ACC112 (cell line): ENCODE data around the gene CCNE1.
"Not testable (repeated sequence)": the region's sequence is repeated elsewhere in the genome, so short reads cannot be mapped to it uniquely, and the experiment has no call there.

Experiments used
- H2AFZ ChIP-seq: fragments of 200-600 bp; sonication (generic); one replicate; pipeline ENCODE4 v1.6.0; 2017; ENCODE audit warnings: antibody characterized with exemption, low read length; ENCODE audit not compliant: unreplicated experiment
- H3K27ac ChIP-seq: fragments of 200-600 bp; sonication (generic); 2 replicates; pipeline ENCODE4 v1.5.1; 2014; ENCODE audit warnings: low read depth, mild to moderate bottlenecking, antibody characterized with exemption, low read length, moderate library complexity
- H3K27me3 ChIP-seq: fragments of 200-600 bp; sonication (generic); 2 replicates; pipeline ENCODE4 v1.6.1; 2014; ENCODE audit warnings: mild to moderate bottlenecking, antibody characterized with exemption, low read length, moderate library complexity, mixed read lengths; ENCODE audit not compliant: insufficient read depth
- H3K36me3 ChIP-seq: fragments of 200-600 bp; sonication (generic); 2 replicates; pipeline ENCODE4 v1.6.1; 2016; ENCODE audit warnings: mild to moderate bottlenecking, antibody characterized with exemption, low read length, moderate library complexity, mixed read lengths; ENCODE audit not compliant: insufficient read depth
- H3K4me1 ChIP-seq: fragments of 200-600 bp; sonication (generic); one replicate; pipeline ENCODE4 v1.6.1; 2016; ENCODE audit warnings: low read length, mixed read lengths; ENCODE audit not compliant: insufficient read depth, unreplicated experiment, control insufficient read depth
- H3K4me3 ChIP-seq: fragments of 200-600 bp; sonication (generic); 2 replicates; pipeline ENCODE4 v1.5.1; 2014; ENCODE audit warnings: mild to moderate bottlenecking, low read depth, low read length
- H3K79me2 ChIP-seq: fragments of 200-600 bp; sonication (generic); one replicate; pipeline ENCODE4 v1.6.0; 2016; ENCODE audit warnings: low read length; ENCODE audit not compliant: control insufficient read depth, unreplicated experiment, insufficient read depth

CCNE1 gene

DNA sequence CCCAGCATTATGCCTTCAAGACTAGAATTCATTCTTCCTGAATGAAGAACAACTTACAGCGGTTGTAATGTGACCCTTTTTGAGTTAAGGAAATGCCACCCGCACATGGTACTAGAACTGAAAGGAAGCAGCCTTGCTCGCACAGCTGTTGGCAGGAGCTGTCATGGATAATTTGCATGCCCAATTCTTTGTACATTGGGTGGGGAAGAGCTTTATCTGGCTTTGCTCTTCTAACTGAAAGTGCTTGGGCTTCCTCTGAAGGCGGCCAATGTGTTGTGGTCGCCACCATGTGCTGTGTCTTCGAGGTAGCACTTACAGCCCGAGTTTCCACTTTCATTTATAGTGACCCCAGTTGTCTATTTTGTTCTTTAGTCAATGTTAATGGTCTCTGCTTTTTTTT is 3.4 kb downstream of the CCNE1 start:
- H3K79me2 ChIP-seq, result no peaks in the 10 kb centered on the region
- H3K27ac ChIP-seq, result no peak overlapping the region
- no peak overlapping the region for H3K4me3 ChIP-seq
- H3K36me3 ChIP-seq, result peaks cover 3% of the 10 kb centered on the region; the same call in 1 of the 2 replicates
- H2AFZ ChIP-seq, result no peak overlapping the region
- no peaks in the 10 kb centered on the region for H3K27me3 ChIP-seq
- peaks cover 4% of the 10 kb centered on the region for H3K4me1 ChIP-seq

DNA sequence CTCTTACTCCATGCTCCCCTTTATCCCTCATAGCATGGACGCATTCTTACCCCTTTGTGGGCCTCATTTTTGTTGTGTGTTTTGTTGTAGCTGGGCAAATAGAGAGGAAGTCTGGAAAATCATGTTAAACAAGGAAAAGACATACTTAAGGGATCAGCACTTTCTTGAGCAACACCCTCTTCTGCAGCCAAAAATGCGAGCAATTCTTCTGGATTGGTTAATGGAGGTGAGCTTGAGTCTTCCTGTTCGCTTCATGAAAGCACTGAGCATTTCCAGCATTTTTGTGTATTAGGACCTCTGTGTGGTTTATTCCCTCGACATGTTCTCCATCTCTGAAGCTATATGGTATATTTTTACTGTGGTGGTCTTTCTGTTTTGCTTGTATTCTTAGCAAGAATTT is 5.5 kb downstream of the CCNE1 start:
- Histone ChIP-seq H3K4me3 (no peak overlapping the region), H2AFZ (no peak overlapping the region), H3K36me3 (peaks cover 3% of the 10 kb centered on the region; the same call in 1 of the 2 replicates), H3K79me2 (no peaks in the 10 kb centered on the region), H3K4me1 (no peaks in the 10 kb centered on the region), H3K27ac (no peak overlapping the region), H3K27me3 (no peaks in the 10 kb centered on the region)

DNA sequence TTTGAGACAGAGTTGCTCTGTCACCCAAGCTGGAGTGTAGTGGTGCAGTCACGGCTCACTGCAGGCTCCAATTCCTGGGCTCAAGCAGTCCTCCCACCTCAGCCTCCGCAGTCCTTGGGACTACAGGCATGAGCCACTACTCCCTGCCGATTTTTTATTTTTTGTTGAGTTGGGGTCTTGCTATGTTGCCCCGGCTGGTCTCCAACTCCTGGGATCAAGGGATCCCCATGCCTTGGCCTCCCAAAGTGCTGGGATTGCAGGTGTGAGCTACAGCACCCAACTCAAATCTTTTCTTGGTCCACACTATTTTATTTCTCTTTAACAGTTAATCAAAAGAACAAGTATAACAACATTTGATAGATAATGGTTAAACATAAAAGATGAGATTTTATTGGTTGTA is 7.5 kb downstream of the CCNE1 start:
- Histone ChIP-seq H2AFZ (no peak overlapping the region), H3K4me1 (no peaks in the 10 kb centered on the region), H3K79me2 (no peaks in the 10 kb centered on the region), H3K36me3 (peaks cover 3% of the 10 kb centered on the region; the same call in 1 of the 2 replicates), H3K27ac (no peak overlapping the region), H3K27me3 (no peaks in the 10 kb centered on the region), H3K4me3 (no peak overlapping the region)

DNA sequence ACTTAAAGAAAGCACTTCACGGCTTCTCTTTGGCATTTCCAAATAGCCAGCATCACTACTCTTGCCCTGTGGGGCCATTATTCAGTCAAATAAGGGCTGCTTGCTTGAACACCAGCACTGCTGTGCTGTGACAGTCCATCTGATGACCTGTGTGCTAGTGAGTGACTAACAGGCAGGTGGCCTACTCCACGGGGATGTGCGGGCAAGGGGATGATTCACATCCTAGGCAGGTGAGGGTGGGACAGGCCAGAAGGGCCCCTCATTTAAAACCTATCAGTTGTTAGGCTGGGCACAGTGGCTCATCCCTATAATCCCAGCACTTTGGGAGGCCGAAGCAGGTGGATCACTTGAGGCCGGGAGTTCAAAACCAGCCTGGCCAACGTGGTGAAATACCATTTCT is 8.2 kb downstream of the CCNE1 start:
- no peaks in the 10 kb centered on the region for H3K4me1 ChIP-seq
- no peak overlapping the region for H3K4me3 ChIP-seq
- H3K27me3 ChIP-seq, result no peaks in the 10 kb centered on the region
- peaks cover 3% of the 10 kb centered on the region; the same call in 1 of the 2 replicates for H3K36me3 ChIP-seq
- no peak overlapping the region for H3K27ac ChIP-seq
- no peaks in the 10 kb centered on the region for H3K79me2 ChIP-seq
- H2AFZ ChIP-seq, result no peak overlapping the region

DNA sequence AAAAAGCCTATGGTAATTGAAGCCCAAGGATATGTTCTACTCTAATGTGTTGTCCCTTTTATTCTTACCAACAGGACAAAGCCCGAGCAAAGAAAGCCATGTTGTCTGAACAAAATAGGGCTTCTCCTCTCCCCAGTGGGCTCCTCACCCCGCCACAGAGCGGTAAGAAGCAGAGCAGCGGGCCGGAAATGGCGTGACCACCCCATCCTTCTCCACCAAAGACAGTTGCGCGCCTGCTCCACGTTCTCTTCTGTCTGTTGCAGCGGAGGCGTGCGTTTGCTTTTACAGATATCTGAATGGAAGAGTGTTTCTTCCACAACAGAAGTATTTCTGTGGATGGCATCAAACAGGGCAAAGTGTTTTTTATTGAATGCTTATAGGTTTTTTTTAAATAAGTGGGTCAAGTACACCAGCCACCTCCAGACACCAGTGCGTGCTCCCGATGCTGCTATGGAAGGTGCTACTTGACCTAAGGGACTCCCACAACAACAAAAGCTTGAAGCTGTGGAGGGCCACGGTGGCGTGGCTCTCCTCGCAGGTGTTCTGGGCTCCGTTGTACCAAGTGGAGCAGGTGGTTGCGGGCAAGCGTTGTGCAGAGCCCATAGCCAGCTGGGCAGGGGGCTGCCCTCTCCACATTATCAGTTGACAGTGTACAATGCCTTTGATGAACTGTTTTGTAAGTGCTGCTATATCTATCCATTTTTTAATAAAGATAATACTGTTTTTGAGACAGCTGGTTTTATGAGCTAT is 12.0 kb downstream of the CCNE1 start:
- Histone ChIP-seq H3K4me3 (no peak overlapping the region), H2AFZ (no peak overlapping the region), H3K4me1 (no peaks in the 10 kb centered on the region), H3K79me2 (no peaks in the 10 kb centered on the region), H3K27me3 (no peaks in the 10 kb centered on the region), H3K36me3 (no peaks in the 10 kb centered on the region), H3K27ac (no peak overlapping the region)

DNA sequence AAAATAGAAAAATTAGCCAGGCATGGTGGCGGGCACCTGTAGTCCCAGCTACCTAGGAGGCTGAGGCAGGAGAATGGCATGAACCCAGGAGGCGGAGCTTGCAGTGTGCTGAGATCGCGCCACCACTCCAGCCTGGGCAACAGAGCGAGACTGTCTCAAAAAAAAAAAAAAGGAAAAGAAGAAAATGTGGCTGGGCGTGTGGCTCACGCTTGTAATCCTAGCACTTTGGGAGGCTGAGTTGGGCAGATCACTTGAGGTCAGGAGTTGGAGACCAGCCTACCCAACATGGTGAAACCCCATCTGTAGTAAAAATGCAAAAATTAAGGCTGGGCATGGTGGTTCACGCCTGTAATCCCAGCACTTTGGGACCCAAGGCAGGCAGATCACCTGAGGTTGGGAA is 13.5 kb downstream of the CCNE1 start:
- H3K27me3 ChIP-seq, H3K79me2 ChIP-seq, H3K4me1 ChIP-seq, H2AFZ ChIP-seq, H3K36me3 ChIP-seq, H3K4me3 ChIP-seq, H3K27ac ChIP-seq: not testable (repeated sequence)

DNA sequence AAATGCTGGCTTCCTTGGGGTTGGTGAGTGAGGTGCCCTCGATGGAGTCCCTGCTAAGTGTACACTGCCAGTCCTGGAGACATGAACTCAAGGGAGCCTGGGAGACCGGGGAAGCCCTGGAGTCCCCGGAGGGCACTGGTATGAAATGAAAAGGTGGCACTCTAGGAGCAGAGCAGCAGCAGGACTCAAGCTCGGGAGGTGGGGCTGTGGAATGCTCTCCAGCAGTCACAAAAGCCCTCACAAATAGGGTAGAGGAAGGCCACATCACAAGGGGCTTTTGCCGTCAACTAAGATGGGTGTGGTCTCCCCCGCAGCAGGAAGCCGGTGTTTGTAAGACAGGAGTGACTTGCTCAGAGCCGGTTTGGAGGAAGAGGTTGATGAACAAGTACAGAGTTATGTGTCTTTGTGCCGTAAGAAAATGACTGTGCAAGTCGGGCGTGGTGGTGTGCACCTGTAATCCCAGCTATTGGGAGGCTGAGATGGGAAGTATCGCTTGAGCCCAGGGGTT is 19.3 kb downstream of the CCNE1 start:
- Histone ChIP-seq H3K36me3 (no peaks in the 10 kb centered on the region), H3K4me1 (peaks cover 4% of the 10 kb centered on the region), H3K79me2 (no peaks in the 10 kb centered on the region), H3K27ac (no peak overlapping the region), H2AFZ (no peak overlapping the region), H3K27me3 (peaks cover 12% of the 10 kb centered on the region; the same call in 1 of the 2 replicates), H3K4me3 (no peak overlapping the region)

DNA sequence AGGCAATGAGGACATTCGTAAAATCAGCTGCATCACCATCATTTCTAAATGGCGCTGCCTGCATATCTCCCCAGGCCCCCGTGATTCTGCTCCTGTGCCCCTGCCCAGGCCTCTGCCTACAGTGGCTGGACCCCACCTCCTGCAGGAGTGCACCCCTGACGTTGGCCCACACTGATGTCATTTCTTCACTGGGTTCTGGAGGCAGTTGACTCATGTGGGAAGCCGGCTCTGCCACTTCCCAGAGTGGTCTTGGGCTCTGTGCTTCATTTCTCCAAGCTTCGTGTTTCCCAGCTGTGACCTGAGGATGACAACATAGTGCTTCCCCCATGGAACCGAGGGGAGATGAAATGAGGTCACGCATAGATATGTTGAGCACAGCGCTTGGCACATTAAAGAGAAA is 19.9 kb downstream of the CCNE1 start:
- Histone ChIP-seq H3K27ac (no peak overlapping the region), H3K79me2 (no peaks in the 10 kb centered on the region), H3K36me3 (no peaks in the 10 kb centered on the region), H3K4me3 (no peak overlapping the region), H3K4me1 (peaks cover 4% of the 10 kb centered on the region), H3K27me3 (peaks cover 12% of the 10 kb centered on the region; the same call in 1 of the 2 replicates), H2AFZ (no peak overlapping the region)

DNA sequence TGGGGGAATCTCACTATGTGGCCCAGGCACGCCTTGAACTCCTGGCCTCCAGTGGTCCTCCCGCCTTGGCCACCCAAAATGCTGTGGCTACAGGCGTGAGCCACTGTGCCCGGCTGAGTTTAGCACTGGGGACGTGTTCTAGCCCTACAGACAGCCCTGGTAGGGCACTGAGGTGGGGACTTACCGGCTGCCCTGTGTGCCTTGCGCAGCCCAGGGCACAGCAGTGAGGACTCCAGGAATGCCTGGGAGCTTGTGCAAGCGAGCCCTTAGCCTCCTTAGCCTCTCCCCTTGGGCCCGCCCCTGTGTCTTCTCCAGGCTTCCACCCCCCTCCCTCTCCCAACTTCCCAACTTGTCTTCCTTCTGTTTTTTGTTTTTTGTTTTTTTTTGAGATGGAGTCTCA is 21.0 kb downstream of the CCNE1 start:
- no peak overlapping the region for H3K27ac ChIP-seq
- no peaks in the 10 kb centered on the region for H3K36me3 ChIP-seq
- H3K4me3 ChIP-seq, result no peak overlapping the region
- peaks cover 12% of the 10 kb centered on the region; the same call in 1 of the 2 replicates for H3K27me3 ChIP-seq
- H2AFZ ChIP-seq, result no peak overlapping the region
- H3K4me1 ChIP-seq, result peaks cover 4% of the 10 kb centered on the region
- H3K79me2 ChIP-seq, result no peaks in the 10 kb centered on the region

DNA sequence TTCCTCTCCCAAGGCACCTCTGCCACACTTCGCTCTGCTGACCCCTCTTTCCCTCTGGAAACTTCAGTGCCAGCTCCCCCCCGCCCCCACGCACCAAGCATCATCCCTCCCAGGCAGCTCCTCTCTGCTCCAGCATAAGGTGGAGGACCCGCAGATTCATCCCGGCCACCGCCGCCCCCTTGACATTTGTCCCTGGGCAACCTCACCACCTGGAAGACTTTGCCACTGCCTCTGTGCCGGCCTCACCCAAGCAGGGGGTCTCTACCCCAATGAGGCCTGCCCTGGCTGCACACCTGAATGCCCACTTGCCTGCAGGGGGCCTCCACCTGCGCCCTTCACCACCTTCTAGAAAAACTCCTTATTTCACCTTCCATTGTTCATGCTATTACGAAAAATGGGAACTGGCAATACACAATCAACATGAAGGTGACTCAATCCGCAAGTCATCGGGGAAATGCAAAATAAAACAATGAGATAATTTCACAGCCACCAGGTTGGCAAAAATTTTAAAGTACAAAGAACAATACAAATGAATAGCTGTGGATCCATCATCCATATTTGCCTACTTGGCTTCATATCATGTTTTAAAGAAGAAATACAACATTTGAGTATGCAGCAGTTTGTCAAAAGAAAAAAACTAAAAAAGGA is 21.9 kb downstream of the CCNE1 start:
- peaks cover 14% of the 10 kb centered on the region for H3K27me3 ChIP-seq
- H3K27ac ChIP-seq, result no peak overlapping the region
- no peaks in the 10 kb centered on the region for H3K79me2 ChIP-seq
- H3K4me3 ChIP-seq, result no peak overlapping the region
- H2AFZ ChIP-seq, result no peak overlapping the region
- peaks cover 4% of the 10 kb centered on the region for H3K4me1 ChIP-seq
- no peaks in the 10 kb centered on the region for H3K36me3 ChIP-seq
